ENCODE results near the gene NCOR2.

Gene NCOR2

GRCh38 chr12:124554429-124555029 is 12.9 kb downstream of the NCOR2 start:
- no peak for DNase-seq (ENCODE audit: low read depth)
- no peak for TF ChIP-seq CTCF (conservative IDR thresholded peaks at IDR 0.05; ENCODE audit: low read length)

GRCh38 chr12:124553862-124554428 is 13.5 kb downstream of the NCOR2 start:
- H3K4me3 ChIP-seq (ENCODE audit: low read length), result no peak overlapping the region
- DNase-seq (ENCODE audit: low read depth), result no peak
- TF ChIP-seq CTCF (conservative IDR thresholded peaks at IDR 0.05; ENCODE audit: low read length), result no peak

More at GRCh38 chr12:124554429-124555029, 12.9 kb downstream of the NCOR2 start:
- H3K4me3 ChIP-seq (ENCODE audit: low read length), result no peak overlapping the region

- DNase-seq (ENCODE audit: low read depth), result no peak
- no peak for TF ChIP-seq CTCF (conservative IDR thresholded peaks at IDR 0.05; ENCODE audit: low read length)
- no peak overlapping the region for H3K4me3 ChIP-seq (ENCODE audit: low read length)
Observed at GRCh38 chr12:124551268-124552144, 15.9 kb downstream of the NCOR2 start.

- no peak for TF ChIP-seq CTCF (conservative IDR thresholded peaks at IDR 0.05; ENCODE audit: low read length)
- H3K4me3 ChIP-seq (ENCODE audit: low read length), result no peak overlapping the region
- no peak for DNase-seq (ENCODE audit: low read depth)
Observed at GRCh38 chr12:124550123-124551089, 17.0 kb downstream of the NCOR2 start.

GRCh38 chr12:124549629-124550028 is 17.8 kb downstream of the NCOR2 start:
- no peak for DNase-seq (ENCODE audit: low read depth)
- TF ChIP-seq CTCF (conservative IDR thresholded peaks at IDR 0.05; ENCODE audit: low read length), result no peak
- no peak overlapping the region for H3K4me3 ChIP-seq (ENCODE audit: low read length)

GRCh38 chr12:124548854-124549378 is 18.5 kb downstream of the NCOR2 start:
- peak; percentile 87 for DNase-seq (ENCODE audit: low read depth)

More at GRCh38 chr12:124548854-124549378, 18.5 kb downstream of the NCOR2 start:
- no peak overlapping the region for H3K4me3 ChIP-seq (ENCODE audit: low read length)
- TF ChIP-seq CTCF (conservative IDR thresholded peaks at IDR 0.05; ENCODE audit: low read length), result no peak

All from AG10803 (cell line).